HG02798 (cell line): ENCODE results near the gene TRAF3.
"Not testable (repeated sequence)": the region's sequence is repeated elsewhere in the genome, so short reads cannot be mapped to it uniquely, and the experiment has no call there.

Source experiments
- ATAC-seq: cut with Tn5 transposase; IDR thresholded peaks from one replicate; pipeline ENCODE4 v1.9.1; 2021; ENCODE audit warnings: mild to moderate bottlenecking; ENCODE audit not compliant: unreplicated experiment, poor library complexity

The TRAF3 gene

DNA sequence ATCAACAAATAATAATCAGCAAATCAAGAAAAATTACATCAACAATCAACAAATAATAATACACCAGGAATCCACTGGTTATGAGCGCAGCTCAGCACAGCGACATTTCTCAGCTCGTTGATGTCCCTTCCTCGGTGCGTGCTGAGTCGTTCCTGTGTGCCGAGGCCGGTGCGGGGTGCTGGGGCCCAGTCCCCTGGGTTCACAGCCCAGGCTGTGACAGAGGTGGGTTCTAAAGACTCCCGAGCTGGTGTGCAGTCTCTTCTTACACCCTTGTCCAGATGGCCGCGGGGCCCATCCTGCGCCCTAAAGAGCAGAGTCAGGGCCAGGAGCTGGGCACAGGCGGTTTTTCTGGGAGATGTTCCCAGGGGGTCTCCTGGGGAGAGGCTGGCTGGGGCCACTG, 26.9 kb upstream of the TRAF3 start:
- ATAC-seq: no peak

DNA sequence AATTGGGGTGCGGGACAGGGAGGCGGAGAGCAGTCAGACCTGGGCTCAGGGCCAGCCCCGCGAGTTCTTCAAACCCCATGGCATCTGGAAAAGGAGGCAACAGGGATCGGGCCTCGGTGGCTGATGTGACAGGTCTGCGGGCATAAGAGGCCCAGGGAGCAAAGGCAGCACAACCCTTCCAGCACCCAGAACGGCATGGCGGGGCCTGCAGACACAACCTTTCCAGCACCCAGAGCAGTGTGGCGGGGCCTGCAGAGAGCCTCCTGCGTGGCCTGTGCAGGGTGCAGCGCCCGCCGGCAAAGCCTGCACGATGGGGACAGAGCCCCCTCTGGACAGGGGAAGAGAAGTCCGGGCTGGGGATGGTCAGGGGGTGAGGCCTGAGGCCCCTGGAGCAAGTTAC, 26.2 kb upstream of the TRAF3 start:
- no peak for ATAC-seq

DNA sequence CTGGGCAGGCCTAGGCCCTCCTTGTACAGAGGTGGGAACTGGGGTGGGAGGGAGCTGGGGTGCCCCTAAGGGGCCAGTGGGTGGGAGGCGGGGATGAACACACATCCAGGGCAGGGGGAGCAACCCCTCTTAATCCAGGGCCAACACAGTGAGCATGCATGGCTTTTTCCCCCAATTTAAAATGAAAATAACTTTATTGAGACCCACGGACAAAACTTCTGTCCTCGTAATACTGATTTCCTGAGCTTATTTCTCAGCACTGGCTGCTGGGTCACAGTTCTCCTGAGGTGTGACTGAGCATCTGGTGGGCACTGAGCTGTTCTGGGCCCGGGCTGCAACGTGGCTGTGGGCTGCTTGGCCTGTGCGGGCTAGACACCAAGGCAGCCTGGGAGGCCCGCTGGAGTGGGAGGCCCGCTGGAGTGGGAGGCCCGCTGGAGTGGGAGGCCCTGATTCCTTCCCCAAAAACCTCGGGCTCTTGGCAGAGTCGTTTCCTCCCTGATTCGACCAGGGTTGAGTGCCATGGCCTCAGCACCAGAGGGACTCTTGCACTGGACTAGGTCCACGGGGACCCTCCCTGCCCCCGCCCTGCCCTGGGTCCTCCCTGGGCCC, 24.9 kb upstream of the TRAF3 start:
- ATAC-seq: no peak

DNA sequence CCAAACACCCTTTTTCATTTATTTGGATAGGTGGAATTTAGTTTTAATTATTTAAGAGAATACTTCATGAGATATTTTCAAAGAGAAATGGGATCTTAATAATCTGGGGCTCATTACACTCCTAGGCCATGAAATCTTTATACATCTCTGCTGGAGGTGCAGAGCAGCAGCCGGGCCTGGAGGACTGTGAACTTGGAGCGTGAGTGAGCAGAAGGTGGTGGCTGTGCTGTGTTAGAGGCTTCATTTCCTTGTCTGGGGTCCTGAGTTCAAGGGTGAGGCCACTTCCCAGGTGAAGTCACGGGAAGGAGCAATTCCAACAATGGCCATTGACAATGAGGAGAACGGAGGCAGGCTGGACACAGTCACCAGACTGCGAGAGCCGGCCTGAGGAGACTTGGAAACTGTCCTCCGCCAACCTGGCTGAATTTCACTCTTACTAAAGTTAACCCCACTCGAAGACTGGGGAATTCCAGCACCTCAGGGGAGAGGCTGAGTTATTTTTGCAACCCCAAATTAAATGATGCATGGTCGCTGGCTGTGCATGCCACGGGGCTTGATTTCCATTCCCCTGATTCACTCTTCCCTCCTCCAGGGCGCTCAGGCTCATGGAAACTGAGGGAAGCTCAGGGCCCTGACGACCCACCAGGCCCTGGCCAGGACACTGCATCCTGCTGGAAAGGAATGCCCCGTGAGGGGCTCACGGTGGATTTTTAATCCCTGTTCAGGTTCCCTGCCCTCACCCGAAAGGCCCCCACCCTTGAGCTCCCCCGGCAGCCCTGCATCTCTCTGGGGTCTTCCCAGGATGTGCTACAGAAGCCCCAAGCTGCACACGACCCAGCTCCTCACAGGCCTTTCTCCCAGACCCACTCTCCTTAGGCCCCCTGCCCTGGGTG, 22.6 kb upstream of the TRAF3 start:
- ATAC-seq: peak; percentile 54

DNA sequence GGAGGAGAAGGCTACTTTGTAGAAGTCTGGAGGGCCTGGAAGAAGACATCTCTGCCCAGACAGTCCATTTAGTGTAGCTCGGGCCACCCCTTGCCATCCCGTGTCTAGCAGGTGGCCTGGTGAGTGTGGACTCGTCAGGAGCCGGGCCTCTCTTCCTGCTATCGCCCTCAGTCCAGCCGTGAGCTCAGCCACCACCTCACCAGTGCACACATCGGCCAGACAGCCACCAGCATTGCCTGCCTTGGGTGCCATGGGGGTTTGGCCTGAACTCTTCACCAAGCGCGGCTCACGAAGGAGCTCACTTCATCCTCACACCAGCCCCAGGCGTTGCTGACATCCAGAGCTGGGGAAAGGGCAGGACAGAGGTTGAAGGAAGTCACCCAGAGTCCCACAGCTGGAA, 19.6 kb upstream of the TRAF3 start:
- no peak for ATAC-seq

DNA sequence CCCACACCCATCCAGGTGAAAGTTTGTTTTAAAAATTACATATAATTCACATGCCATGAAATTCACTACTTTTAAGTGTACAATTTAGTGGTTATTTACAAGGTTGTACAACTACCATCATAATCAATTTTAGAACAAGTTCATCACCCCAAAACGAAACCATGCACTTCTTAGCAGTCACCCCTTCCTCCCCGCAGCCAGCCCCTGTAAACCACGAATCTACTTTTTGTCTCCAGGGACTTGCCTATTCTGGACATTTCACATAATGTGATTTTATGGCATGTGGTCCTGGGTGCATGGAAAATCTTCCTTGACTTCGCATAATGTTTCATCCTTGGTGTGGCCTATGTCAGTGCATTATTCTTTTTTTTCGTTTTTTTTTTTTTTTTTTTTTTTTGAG, 19.2 kb upstream of the TRAF3 start:
- no peak for ATAC-seq

DNA sequence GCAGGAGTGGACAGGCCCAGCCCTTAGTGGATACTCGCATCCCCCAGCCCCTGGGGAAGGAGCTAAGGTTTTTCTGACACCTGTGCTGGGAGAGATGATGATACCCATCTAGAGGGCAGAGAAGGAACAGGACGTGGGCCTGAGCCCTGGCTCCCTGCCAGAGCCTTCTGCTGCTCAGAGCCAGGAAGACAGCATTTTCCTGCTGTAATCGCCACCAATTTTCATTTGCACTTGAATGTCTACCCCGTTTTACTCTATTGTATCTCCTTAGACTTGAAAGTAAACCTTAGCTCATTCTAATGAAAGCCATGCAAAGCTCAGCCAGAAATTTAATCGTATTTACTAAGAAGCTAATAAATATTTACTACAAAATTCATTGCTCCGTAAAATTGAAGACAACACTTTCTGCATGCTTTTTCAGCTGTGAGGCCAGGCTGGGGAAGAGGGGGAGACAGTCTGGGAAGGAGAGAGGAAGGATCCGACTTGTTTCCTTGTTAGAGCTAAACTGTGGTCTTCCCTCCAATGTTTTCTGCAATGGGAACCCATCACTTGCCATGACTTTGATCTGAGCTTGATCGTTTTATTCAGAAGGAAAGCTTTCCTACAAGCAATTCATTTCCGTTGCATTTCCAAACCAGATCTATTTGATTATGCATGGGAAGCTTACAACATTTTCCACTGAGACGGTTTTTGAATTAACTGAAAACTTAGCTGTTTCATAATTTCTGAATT, 17.6 kb upstream of the TRAF3 start:
- ATAC-seq: no peak

DNA sequence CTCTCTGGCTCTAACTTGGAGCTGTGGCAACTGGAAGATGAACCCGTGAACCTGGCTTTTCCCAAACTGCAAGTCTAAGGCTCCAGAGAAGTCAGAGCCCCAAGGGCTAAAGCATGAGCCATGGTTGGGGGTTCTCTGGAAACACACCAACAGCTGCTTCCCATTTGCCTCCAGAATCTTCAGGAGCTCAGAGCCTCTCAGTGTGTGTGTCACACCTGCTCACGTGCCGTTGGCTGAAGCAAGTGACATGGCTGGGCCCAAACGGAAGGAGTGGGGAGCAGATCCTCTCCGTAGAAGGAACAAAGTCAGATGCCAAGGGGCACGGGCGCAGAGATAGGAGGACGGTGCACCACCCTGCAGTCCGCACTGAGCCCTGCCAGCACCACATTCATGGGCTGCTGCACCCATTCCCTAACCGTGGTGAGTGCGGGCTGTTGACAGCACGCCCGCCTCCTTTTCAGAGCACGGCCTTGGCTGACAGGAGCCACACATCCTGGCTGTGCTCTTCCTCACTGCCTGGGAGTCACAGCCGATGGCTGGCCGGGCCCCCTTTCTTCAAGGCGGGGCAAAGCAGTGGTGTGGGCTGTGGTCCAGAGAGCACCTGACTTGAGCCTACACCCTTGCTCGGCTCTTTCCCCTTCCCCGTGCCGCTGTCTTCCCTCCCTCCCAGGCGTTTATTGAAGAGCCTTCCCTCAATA, 16.6 kb upstream of the TRAF3 start:
- no peak for ATAC-seq

DNA sequence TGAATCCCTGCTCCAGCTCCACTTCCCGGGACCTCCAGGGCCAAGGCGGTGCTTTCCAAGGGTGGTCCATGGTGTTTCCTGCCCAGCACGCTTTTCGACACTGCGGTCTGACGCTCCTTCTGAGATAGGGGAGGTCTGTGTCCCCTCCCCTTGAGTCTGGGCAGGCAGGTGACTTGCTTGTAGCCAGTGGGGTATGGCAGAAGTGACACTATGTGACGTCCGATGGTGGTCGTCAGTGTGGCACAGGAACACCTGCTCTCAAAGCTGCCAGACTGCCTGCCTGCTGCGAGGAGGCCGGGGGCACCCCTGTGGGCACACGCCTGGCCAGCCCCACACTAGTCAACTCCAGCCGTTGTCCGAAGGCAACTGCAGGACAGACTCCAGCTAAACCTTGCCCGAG, 16.0 kb upstream of the TRAF3 start:
- no peak for ATAC-seq

DNA sequence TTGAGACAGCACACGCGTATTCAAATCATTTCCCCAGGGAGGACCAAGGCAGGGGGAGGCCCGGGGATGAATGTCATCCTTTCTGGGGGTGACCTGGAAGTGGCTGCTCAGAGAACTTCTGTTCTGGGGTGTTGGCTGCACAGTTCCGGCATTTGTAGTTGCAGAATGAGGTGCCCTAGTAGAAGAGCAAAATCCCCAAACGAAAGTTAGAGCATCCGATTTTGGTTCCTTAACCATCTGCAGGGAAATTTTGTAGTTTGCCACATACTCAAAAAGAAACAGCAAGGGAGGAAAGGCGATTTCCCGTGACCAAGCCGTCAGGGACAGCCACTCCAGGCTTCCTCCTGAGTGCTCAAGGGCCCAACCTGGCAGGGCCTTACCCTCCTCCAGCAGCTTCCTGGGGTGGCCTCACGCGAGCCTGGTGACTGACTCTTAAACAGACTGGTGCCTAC, 13.0 kb upstream of the TRAF3 start:
- peak; percentile 62 for ATAC-seq

DNA sequence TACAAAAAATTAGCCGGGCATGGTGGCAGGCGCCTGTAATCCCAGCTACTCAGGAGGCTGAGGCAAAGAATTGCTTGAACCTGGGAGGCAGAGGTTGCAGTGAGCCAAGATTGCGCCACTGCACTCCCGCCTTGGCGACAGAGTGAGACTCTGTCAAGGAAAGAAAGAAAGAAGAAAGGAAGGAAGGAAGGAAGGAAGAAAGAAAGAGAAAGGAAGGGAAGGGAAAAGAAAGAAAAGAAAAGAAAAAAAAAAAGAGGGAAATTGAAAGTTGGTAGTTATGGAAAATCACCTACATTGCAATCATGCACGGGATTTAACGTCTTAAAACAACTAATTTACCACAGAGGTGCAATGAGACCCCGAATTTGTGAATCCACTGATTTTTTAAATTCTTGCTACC, 11.5 kb upstream of the TRAF3 start:
- not testable (repeated sequence) for ATAC-seq

DNA sequence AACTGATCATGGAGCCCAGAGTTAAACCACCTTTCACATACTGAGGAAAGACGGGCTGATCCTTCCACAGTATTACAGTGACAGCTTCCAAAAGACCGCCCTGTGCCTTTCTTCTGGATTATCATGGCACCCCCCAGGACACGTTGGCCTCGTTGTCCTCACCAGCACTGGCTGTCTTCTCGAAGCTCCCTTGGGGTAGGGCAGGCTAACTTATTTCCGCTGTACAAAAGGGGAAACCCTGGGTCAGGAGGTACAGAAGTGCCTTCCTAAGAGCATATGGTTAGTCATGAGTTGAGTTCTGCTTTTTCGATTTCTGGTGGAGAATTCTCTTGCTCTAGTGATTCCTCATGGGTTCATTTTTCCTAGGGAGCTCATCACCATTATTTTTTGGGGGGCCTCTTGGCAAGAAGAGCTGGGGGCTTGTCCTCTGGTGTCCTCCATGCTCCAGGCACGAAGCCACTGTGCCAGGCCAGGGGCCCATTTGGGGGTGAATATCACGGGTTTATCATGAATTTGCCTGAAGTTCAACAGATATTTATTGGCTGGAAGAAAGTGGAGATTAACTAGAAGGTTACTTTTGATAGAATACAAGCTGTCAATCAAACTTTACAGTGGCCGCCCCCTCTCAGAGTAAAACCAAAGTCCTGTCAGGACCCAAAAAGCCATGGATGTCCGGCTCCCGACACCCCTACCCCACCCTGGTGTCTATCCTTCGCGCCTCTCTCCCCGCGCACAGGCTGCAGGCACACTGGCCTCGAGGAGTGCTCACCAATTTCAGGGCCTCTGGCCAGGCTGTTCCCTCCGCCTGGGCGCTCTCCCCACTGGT, 8.8 kb upstream of the TRAF3 start:
- ATAC-seq: peak; percentile 59

DNA sequence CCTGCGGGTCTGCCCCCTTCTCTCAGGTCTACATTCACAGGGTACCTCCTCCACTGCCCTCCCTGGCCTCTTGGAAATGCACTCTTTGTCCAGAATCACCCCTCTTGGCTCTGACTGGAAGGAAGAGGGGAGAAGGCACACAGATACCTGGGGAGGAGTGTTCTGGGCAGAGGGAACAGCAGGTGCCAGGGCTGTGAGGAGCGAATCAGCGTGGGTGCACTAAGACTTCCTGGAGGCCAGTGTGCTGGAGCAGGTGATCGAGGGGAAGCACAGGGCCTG, 8.3 kb upstream of the TRAF3 start:
- ATAC-seq: no peak

DNA sequence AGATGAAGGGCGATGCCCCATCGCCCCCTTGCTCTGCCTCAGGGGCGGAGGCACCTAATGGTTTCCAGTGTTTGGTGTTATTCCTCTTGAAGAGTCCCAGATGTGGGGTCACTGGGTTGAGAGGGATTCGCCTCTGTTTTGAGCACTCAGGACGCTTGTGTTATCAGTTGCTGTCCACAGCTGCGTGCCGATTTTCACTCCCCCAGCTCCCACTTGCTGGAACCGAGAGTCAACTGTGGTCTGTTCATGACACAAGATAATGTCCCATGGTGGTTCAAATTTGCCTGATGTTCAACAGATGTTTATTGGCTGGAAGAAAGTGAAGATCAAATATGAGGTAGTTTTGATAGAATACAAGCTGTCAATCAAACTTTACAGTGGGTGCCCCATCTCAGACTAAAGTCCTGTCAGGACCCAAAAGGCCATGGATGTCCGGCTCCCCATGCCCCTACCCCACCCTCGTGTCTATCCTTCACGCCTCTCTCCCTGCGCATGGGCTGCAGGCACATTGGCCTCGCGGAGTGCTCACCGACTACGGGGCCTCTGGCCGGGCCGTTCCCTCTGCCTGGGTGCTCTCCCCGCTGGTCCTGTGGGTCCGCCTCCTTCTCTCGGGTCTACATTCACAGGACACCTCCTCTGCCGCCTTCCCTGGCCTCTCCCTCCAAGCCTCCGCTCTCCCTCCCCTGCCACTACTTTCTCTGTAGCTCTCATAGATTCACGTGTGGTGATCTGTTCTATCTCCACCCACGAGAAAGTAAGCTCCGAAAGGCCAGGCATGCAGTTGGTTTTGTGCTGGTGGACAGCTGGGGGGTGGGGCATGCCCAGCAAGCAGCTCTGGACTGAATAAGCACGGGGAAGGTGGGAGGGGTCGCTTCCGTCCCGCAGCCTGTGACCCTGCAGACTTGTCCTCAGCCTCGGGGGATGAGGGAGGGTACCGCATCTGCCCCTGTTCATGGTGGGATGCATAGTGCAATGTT, 6.8 kb upstream of the TRAF3 start:
- ATAC-seq: no peak

DNA sequence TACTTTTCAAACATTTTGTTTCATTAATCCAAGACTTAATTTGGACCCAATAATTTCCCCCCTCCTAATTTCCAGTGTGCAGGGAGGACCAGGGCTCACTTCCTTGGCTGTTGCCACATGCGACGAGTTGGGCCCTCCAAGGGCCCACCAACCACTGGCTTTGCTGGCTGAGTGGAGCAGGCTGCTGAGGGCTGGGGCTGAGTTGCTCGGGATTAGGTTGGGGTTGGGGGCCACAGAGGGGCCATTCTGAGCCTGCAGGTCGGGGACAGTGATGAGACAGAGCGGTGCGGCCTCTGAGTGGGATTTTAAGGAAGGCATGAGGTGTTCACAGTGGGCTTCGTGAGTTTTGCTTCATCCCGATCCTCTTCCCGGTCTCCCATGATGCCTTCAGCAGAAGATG, 6.1 kb upstream of the TRAF3 start:
- ATAC-seq: no peak

DNA sequence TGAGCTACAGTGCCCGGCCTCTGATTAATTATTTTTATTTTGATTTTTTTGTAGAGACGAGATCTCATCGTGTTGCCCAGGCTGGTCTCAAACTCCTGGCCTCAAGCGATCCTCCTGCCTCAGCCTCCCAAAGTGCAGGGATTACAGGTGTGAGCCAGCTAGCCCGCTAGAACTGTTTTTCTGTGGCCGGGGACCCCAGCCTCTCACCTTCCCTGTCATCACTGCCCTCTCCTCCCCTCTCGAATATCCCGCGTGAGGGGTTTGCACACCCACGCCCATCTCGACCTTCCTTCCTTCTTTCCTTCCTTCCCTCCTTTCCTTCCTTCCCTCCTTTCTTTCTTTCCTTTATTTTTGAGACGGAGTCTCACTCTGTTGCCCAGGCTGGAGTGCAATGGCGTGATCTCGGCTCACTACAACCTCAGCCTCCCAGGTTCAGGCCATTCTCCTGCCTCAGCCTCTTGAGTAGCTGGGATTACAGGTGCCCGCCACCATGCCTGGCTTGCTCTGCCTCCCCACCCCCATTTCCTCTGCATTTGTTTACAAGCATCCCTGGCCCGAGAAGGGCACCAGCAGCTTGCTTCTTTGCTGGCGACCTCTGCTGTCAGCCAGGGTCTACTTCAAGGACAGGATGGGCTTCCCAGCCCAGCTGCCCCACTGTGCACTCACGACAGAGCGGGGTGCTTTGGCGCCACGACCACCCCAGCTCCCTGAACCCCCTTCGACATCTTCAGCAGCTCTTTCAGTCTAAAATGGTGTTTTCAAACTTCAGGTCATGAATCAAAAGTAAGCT, 4.3 kb upstream of the TRAF3 start:
- ATAC-seq: no peak

DNA sequence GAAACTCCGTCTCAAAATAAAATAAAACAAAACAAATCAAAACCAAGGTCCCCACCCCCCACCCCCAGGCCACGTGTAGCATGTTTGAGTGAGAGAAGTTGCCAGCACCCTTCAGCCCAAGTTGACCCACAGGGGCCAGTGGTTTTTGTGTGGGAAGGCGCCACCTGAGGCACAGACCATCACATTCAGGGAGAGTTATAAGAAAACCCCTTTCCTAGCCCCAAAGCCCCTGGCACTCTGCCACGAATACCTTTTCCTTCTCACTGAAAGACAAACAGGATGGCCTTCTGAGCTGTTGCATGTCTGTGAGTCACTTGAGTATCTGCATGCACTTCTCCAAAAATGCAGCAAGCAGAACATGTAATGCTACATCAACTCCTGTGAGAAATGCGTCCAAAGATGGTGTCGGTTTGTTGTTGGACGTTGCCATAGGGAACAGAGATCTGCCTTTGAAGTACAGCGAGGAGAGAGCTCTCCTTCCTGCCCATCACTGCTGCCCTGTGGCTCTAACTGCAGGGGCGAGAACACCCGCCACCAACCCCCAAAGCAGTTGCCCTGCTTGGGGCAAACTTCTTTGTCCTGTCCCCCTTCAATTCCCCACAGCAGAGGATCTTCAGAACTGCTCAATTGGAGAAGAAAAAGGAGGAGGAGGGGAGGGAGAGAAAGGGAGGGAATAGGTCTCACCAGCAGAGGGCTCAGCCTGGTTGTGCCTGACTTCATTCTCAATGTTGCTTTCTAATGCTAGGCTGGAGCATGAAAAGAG, 2.7 kb upstream of the TRAF3 start:
- ATAC-seq: peak; percentile 27
